Prostate gland (tissue), 2 donors: ENCODE results near the gene TRAF1. TPM values are rescaled to one million over a fixed set of nuclear protein-coding genes. Genes with fewer than 3 reads are reported as not detected.

Experiments
- DNase-seq: peaks from one replicate; pipeline ENCODE4 v3.0.0-alpha.2; 2019; ENCODE audit warnings: low spot score
- H3K27ac ChIP-seq, 2 donors: fragments of 200-600 bp; sonication (generic); 2 replicates each; pipeline ENCODE4 v1.5.1; 2017 to 2019
- H3K27me3 ChIP-seq: fragments of 200-600 bp; sonication (generic); replicated peaks from 2 replicates; pipeline ENCODE4 v1.5.1; 2019; ENCODE audit not compliant: insufficient read depth
- H3K36me3 ChIP-seq, 2 donors: fragments of 200-600 bp; sonication (generic); 1 replicate in 1 of 2; 2 replicates in 1 of 2; pipeline versions ENCODE4 v1.5.1 to v1.8.1; 2017 to 2019
- H3K4me1 ChIP-seq: fragments of 200-600 bp; sonication (generic); replicated peaks from 2 replicates; pipeline ENCODE4 v1.5.1; 2019
- H3K4me3 ChIP-seq, 2 donors: fragments of 200-600 bp; sonication (generic); 2 replicates each; pipeline ENCODE4 v1.5.1; 2017 to 2019
- H3K9me3 ChIP-seq: fragments of 200-600 bp; sonication (generic); 2 replicates; pipeline ENCODE4 v1.5.1; 2017
- CTCF ChIP-seq, 4 experiments: fragments of 200-600 bp in 2 of 4; fragments of 450-650 bp in 2 of 4; sonication (generic) in 2 of 4; IDR thresholded peaks; 1 replicate in 3 of 4; 2 replicates in 1 of 4; pipeline ENCODE4 v1.5.1; 2016 to 2019; ENCODE audit warnings: antibody characterized with exemption in 4 of 4, mild to moderate bottlenecking in 2 of 4, moderate library complexity in 2 of 4
- POLR2A ChIP-seq: fragments of 450-650 bp; IDR thresholded peaks from one replicate; pipeline ENCODE4 v1.6.1; 2016; ENCODE audit warnings: antibody characterized with exemption, mild to moderate bottlenecking
- POLR2AphosphoS5 ChIP-seq: sonication (generic); formaldehyde crosslinking; IDR thresholded peaks from one replicate; pipeline ENCODE4 v1.6.1; 2017; ENCODE audit warnings: antibody characterized with exemption
- WGBS: methylation state at CpG from one replicate; pipeline ENCODE4 v1.1.5; 2018; 5-methylcytosine and 5-hydroxymethylcytosine counted together
- intact Hi-C: fragments of 100-400 bp; cut with DNase I; formaldehyde crosslinking; loops from one replicate; pipeline ENCODE4 v1.14.2; 2022
- total RNA-seq, 2 donors: library from RNA; depleted of rRNA; stranded (reverse); fragments of >200 nt; gene quantifications; one replicate each; pipeline ENCODE4 v1.1.0, GENCODE V29; 2016

TRAF1 gene
- total RNA-seq, 2 donors from 2014 or later: 3.1 to 6.9 TPM

- DNase-seq: no peak
- intact Hi-C loops: no loop called here
- Histone ChIP-seq H3K4me3 (no peak overlapping the region), H3K36me3 (peaks cover 0 to 12% of the 10 kb centered on the region in 2 donors), H3K27ac (no peak overlapping the region), H3K9me3 (no peaks in the 10 kb centered on the region), H3K4me1 (peaks cover 5% of the 10 kb centered on the region), H3K27me3 (no peaks in the 10 kb centered on the region)
- 71% methylated on average over 6 of the region's 6 CpGs for WGBS
- TF ChIP-seq POLR2A: no peak
- no peak for TF ChIP-seq POLR2AphosphoS5
- TF ChIP-seq CTCF (IDR thresholded peaks at IDR 0.05): no peak
Measured at GRCh38 chr9:120859361-120859760, 67.2 kb downstream of the TRAF1 start.

DNA sequence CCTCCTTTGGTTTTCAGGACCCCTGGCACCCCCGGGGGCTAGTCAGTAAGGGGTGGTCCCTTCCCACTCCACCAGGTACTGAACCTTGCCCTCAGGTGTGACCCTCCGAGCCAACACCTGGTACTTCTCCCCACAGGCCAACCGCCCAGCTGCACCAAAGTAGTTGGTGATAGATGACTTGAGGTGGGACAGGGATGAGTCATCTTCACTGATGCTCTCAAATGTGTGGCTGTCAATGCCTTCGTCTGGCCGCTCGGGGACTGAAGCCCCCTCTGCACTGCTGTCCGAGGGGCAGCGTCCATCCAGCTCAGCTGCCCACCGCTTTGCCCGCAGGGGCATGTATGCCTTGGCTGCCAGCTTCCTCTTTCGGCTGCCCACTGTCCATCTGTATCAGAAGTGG is 68.7 kb downstream of the TRAF1 start:
- DNase-seq: no peak
- no peaks in the 10 kb centered on the region for H3K27me3 ChIP-seq
- H3K9me3 ChIP-seq: no peaks in the 10 kb centered on the region
- peaks cover 5% of the 10 kb centered on the region for H3K4me1 ChIP-seq
- TF ChIP-seq POLR2AphosphoS5 (no peak), CTCF (IDR thresholded peaks at IDR 0.05) (no peak)
- H3K27ac ChIP-seq: peak overlapping the region in 1 of 2 donors; percentile 38
- no peak overlapping the region for H3K4me3 ChIP-seq
- WGBS: 92% methylated on average over 11 of the region's 11 CpGs
- H3K36me3 ChIP-seq: peaks cover 0 to 4% of the 10 kb centered on the region in 2 donors
- intact Hi-C loops: no loop called here

- H3K9me3 ChIP-seq: no peaks in the 10 kb centered on the region
- H3K36me3 ChIP-seq: peaks cover 0 to under 1% of the 10 kb centered on the region in 2 donors
- DNase-seq: no peak
- no peak overlapping the region for H3K4me3 ChIP-seq
- peak overlapping the region; percentile 37 to 38 for H3K27ac ChIP-seq
- no peak for TF ChIP-seq CTCF (IDR thresholded peaks at IDR 0.05)
- no peak for TF ChIP-seq POLR2A
- no peak for TF ChIP-seq POLR2AphosphoS5
- WGBS: 51% methylated on average over 7 of the region's 7 CpGs
- intact Hi-C loops: no loop called here
- H3K4me1 ChIP-seq: peaks cover 5% of the 10 kb centered on the region
- no peaks in the 10 kb centered on the region for H3K27me3 ChIP-seq
Measured at GRCh38 chr9:120857481-120857880, 69.1 kb downstream of the TRAF1 start.

DNA sequence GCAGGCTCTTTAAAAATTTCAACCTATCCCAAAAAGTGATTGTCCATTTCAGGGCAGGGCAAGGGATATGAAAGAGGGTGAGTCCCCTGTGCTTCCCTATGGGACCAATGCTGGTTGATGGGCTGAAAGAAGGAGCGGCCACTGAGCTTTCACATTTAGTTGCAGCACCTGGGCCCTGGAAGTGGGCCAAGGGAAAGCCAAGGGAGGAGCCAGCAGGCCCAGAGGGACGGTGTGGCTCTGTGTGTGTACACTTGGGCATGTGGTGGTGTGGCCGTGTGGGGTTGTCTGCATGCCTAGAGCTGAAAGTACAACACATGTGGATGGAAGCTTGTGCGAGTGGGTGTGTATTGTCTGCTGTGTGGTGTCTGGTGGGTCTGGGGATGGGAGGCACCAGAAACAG is 69.9 kb downstream of the TRAF1 start:
- H3K4me1 ChIP-seq: peaks cover 5% of the 10 kb centered on the region
- TF ChIP-seq POLR2AphosphoS5 (peak; percentile 58), CTCF (IDR thresholded peaks at IDR 0.05) (no peak), POLR2A (no peak)
- H3K36me3 ChIP-seq: no peaks in the 10 kb centered on the region
- intact Hi-C loops: no loop called here
- peak; percentile 63 for DNase-seq
- H3K4me3 ChIP-seq: no peak overlapping the region
- H3K27me3 ChIP-seq: no peaks in the 10 kb centered on the region
- WGBS: 54% methylated on average over 2 of the region's 4 CpGs
- H3K9me3 ChIP-seq: no peaks in the 10 kb centered on the region
- H3K27ac ChIP-seq: peak overlapping the region in 1 of 2 donors; percentile 37

- WGBS: 86% methylated on average over 7 of the region's 7 CpGs
- no peak for TF ChIP-seq POLR2A
- no peak for TF ChIP-seq POLR2AphosphoS5
- no peak for TF ChIP-seq CTCF (IDR thresholded peaks at IDR 0.05)
- Histone ChIP-seq H3K36me3 (no peaks in the 10 kb centered on the region), H3K27ac (no peak overlapping the region), H3K4me3 (no peak overlapping the region), H3K9me3 (no peaks in the 10 kb centered on the region), H3K27me3 (no peaks in the 10 kb centered on the region), H3K4me1 (peaks cover 5% of the 10 kb centered on the region)
- DNase-seq: no peak
- intact Hi-C loops: no loop called here
Measured at GRCh38 chr9:120855827-120856670, 70.5 kb downstream of the TRAF1 start.
